PFSK-1 (cell line): ENCODE results near the gene AMPD3.

Source experiments
- POLR2AphosphoS5 ChIP-seq: IDR thresholded peaks from 2 replicates; pipeline ENCODE4 v1.6.1; 2012; ENCODE audit warnings: low read depth, mild to moderate bottlenecking, control low read depth, low read length, moderate library complexity
- SIN3A ChIP-seq: IDR thresholded peaks from 2 replicates; pipeline ENCODE4 v1.6.1; 2012; ENCODE audit warnings: mild to moderate bottlenecking, low read length, moderate library complexity, borderline replicate concordance; ENCODE audit not compliant: insufficient read depth
- TAF1 ChIP-seq: IDR thresholded peaks from 2 replicates; pipeline ENCODE4 v1.6.1; 2012; ENCODE audit warnings: low read length, control low read depth, borderline replicate concordance; ENCODE audit not compliant: insufficient read depth
- TF ChIP-seq, protein P1 (sequence below), 2 experiments: IDR thresholded peaks; 2 replicates each; pipeline versions ENCODE4 v1.6.1 to v1.8.0; 2011 to 2012; ENCODE audit warnings: low read depth in 2 of 2, low read length in 2 of 2, control low read depth in 1 of 2, inconsistent platforms in 1 of 2, mild to moderate bottlenecking in 1 of 2, moderate library complexity in 1 of 2; ENCODE audit not compliant: insufficient read depth in 1 of 2

DNA sequence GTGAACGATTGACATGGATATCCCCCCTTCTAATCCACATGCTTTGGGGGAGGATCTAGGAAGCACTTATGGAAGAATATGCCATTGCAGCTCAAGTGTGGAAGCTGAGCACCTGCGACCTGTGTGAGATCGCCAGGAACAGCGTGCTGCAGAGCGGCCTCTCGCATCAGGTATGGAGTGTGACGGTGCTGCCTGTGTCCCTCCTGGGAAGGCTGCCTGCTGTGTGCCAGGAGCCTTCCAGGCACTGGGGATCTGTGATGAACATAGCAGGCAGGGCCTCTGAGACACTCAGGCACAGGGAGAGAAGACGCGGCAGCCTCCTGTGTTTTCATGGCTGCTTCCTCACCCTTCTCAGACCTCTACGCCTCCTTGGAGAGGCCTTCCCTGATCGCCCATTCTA, 49.4 kb downstream of the AMPD3 start:
- no peak for TF ChIP-seq SIN3A
- no peak for TF ChIP-seq POLR2AphosphoS5
- TF ChIP-seq, protein P1, sequence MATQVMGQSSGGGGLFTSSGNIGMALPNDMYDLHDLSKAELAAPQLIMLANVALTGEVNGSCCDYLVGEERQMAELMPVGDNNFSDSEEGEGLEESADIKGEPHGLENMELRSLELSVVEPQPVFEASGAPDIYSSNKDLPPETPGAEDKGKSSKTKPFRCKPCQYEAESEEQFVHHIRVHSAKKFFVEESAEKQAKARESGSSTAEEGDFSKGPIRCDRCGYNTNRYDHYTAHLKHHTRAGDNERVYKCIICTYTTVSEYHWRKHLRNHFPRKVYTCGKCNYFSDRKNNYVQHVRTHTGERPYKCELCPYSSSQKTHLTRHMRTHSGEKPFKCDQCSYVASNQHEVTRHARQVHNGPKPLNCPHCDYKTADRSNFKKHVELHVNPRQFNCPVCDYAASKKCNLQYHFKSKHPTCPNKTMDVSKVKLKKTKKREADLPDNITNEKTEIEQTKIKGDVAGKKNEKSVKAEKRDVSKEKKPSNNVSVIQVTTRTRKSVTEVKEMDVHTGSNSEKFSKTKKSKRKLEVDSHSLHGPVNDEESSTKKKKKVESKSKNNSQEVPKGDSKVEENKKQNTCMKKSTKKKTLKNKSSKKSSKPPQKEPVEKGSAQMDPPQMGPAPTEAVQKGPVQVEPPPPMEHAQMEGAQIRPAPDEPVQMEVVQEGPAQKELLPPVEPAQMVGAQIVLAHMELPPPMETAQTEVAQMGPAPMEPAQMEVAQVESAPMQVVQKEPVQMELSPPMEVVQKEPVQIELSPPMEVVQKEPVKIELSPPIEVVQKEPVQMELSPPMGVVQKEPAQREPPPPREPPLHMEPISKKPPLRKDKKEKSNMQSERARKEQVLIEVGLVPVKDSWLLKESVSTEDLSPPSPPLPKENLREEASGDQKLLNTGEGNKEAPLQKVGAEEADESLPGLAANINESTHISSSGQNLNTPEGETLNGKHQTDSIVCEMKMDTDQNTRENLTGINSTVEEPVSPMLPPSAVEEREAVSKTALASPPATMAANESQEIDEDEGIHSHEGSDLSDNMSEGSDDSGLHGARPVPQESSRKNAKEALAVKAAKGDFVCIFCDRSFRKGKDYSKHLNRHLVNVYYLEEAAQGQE (IDR thresholded peaks at IDR 0.05; ENCODE audit: insufficient read depth in 1 of 2, low read depth in 2 of 2, low read length in 2 of 2), result no peak
- TF ChIP-seq TAF1, result no peak
